HG03521 (cell line): ENCODE measurements around the gene TAF1C.

Experiments used
- ATAC-seq: cut with Tn5 transposase; IDR thresholded peaks from one replicate; pipeline ENCODE4 v1.9.1; 2021; ENCODE audit warnings: mild to moderate bottlenecking, moderate library complexity; ENCODE audit not compliant: unreplicated experiment

The TAF1C gene

GRCh38 chr16:84183911-84184591 is 2.8 kb downstream of the TAF1C start:
- no peak for ATAC-seq

- ATAC-seq, result no peak
Measured at GRCh38 chr16:84183572-84183875, 3.3 kb downstream of the TAF1C start.

GRCh38 chr16:84182680-84183571 is 3.9 kb downstream of the TAF1C start:
- ATAC-seq, result no peak

GRCh38 chr16:84182104-84182503 is 4.8 kb downstream of the TAF1C start:
- ATAC-seq, result no peak

- no peak for ATAC-seq
Measured at GRCh38 chr16:84181144-84181915, 5.5 kb downstream of the TAF1C start.

GRCh38 chr16:84180519-84181140 is 6.2 kb downstream of the TAF1C start:
- ATAC-seq, result no peak

GRCh38 chr16:84179612-84180320 is 7.1 kb downstream of the TAF1C start:
- ATAC-seq, result no peak

- ATAC-seq, result no peak
Measured at GRCh38 chr16:84178892-84179611, 7.8 kb downstream of the TAF1C start.

- no peak for ATAC-seq
Measured at GRCh38 chr16:84178146-84178765, 8.6 kb downstream of the TAF1C start.

- no peak for ATAC-seq
Measured at GRCh38 chr16:84177741-84178073, 9.2 kb downstream of the TAF1C start.

- ATAC-seq, result no peak
Measured at GRCh38 chr16:84176192-84177053, 10.4 kb downstream of the TAF1C start.

- peak; percentile 74 for ATAC-seq
Measured at GRCh38 chr16:84175350-84176081, 11.3 kb downstream of the TAF1C start.

- no peak for ATAC-seq
Measured at GRCh38 chr16:84174396-84174795, 12.5 kb downstream of the TAF1C start.

- no peak for ATAC-seq
Measured at GRCh38 chr16:84169765-84170310, 17.0 kb downstream of the TAF1C start.

- ATAC-seq, result no peak
Measured at GRCh38 chr16:84166796-84167695, 19.8 kb downstream of the TAF1C start.

GRCh38 chr16:84165746-84166145 is 21.1 kb downstream of the TAF1C start:
- no peak for ATAC-seq

GRCh38 chr16:84161801-84162200 is 25.1 kb downstream of the TAF1C start:
- no peak for ATAC-seq
